Bronchial epithelial cell (primary cell): ENCODE data around the gene TUFM. TPM values are rescaled to one million over a fixed set of nuclear protein-coding genes. Genes with fewer than 3 reads are reported as not detected.
"Not testable (repeated sequence)": the region's sequence is repeated elsewhere in the genome, so short reads cannot be mapped to it uniquely, and the experiment has no call there.

Source experiments
- DNase-seq: peaks from one replicate; pipeline ENCODE4 v3.0.0-alpha.2; 2010; ENCODE audit warnings: low read depth
- FAIRE-seq: peaks from 2 replicates; lab custom pipeline; 2011; peaks lifted over from hg19 to GRCh38; lab: Jason Lieb, UNC
- H3K27me3 ChIP-seq: 2 replicates; pipeline ENCODE4 v1.5.1; 2011; ENCODE audit warnings: low read length; ENCODE audit not compliant: control insufficient read depth, insufficient read depth
- H3K36me3 ChIP-seq: 2 replicates; pipeline ENCODE4 v1.5.1; 2011; ENCODE audit warnings: low read length; ENCODE audit not compliant: control insufficient read depth, insufficient read depth
- H3K4me3 ChIP-seq: 2 replicates; pipeline ENCODE4 v1.5.1; 2011; ENCODE audit warnings: mild to moderate bottlenecking, low read depth, low read length, control low read depth
- CTCF ChIP-seq: IDR thresholded peaks from 2 replicates; pipeline ENCODE4 v1.5.1; 2011; ENCODE audit warnings: mild to moderate bottlenecking, moderate library complexity, low read length, control low read depth, inconsistent platforms; ENCODE audit not compliant: insufficient read depth, severe bottlenecking
- total RNA-seq: library from RNA; depleted of rRNA; stranded (reverse); fragments of >200 nt; gene quantifications from 2 replicates; pipeline ENCODE4 v1.2.1, GENCODE V29; 2014

The TUFM gene
- total RNA-seq, 1 donor from 2014 or later = 176 TPM

DNA sequence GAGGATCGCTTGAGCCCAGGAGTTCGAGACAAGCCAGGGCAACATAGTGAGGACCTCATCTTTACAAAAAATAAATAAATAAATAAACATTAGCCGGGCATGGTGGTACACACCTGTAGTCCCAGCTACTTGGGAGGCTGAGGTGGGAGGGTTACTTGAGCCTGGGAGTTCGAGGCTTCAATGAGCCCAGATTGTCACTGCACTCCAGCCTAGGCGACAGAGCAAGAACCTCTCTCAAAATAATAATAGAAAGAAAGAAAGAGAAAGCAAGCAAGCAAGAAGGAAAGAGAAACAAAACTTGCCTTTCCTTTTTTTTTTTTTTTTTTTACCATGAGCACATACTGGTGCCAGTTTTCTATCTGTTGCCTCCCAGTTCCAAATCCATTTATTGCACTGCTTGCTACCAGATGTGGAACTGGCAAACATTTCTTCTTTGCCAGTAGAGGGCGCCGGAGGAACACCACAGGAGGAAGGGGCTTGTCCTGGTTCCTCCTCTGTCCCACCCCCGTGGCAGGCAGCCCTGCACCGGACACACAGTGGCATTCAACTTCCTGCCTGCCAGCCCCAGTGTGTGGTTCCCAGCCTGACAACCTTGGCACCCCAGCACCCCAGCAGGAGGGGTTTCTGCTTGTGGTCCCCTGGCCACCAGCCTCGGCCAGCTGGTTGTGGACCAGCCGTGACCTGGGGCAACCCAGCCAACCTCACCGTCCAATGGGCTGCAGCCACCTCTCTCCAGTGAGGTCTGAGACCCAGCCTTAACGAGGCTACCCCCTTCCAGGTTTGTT is 43.7 kb downstream of the TUFM start:
- not testable (repeated sequence) for FAIRE-seq, H3K27me3 ChIP-seq, H3K36me3 ChIP-seq, H3K4me3 ChIP-seq
- peak; percentile 32 for TF ChIP-seq CTCF
- peak; percentile 25 for DNase-seq

Other genes with a start within 250 kb of the TUFM start
- 0.51 TPM in 1 of 2 replicates, not detected in the other for gene SULT1A2, start 249.3 kb downstream of the TUFM start, total RNA-seq
- gene SULT1A1, start 236.3 kb downstream of the TUFM start, total RNA-seq = 5.0 and 6.3 TPM in 2 replicates
- gene NPIPB8, start 208.3 kb downstream of the TUFM start, total RNA-seq = not detected in 2 replicates
- gene EIF3C, start 134.9 kb downstream of the TUFM start, total RNA-seq = 175 and 180 TPM in 2 replicates
- gene NPIPB9, start 94.6 kb downstream of the TUFM start, total RNA-seq = 0.77 and 1.6 TPM in 2 replicates
- gene ATXN2L, start 23.3 kb downstream of the TUFM start, total RNA-seq = 27.4 and 35.7 TPM in 2 replicates
- 4.2 and 6.7 TPM in 2 replicates for gene SH2B1, start 17.5 kb upstream of the TUFM start, total RNA-seq
- under 0.01 and 0.13 TPM in 2 replicates for gene ATP2A1, start 32.1 kb upstream of the TUFM start, total RNA-seq
- gene RABEP2, start 78.9 kb upstream of the TUFM start, total RNA-seq = 20.3 and 30.0 TPM in 2 replicates
- not detected in 2 replicates for gene CD19, start 85.6 kb upstream of the TUFM start, total RNA-seq
- gene NFATC2IP, start 104.6 kb upstream of the TUFM start, total RNA-seq = 19.2 and 21.5 TPM in 2 replicates
- 20.8 and 21.4 TPM in 2 replicates for gene SPNS1, start 128.4 kb upstream of the TUFM start, total RNA-seq
- 0.38 and 0.53 TPM in 2 replicates for gene LAT, start 138.7 kb upstream of the TUFM start, total RNA-seq